ENCODE data around the gene CDK7.

Gene CDK7

DNA sequence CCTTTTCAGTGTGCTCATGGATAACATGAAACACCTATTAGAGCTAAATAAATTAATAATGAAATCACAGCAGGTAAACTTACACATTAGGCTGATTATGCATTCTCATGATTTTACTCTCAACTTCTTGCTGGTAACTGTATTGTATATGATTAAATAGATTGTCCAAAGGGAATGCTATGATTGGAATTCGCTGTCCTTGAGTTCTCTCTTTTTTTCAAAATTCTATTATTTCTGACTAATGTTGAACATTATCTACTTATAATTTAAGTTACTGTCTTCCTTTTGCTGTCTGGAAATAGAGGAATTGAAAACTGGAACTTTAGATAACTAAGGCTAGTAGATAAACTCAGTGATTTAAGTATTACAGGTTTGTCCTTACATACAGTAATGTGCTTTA, 32.2 kb upstream of the CDK7 start:
- no peak overlapping the region for H3K4me2 ChIP-seq (ENCODE audit: low read length)
- H3K4me1 ChIP-seq = no peaks in the 10 kb centered on the region
- no peaks in the 10 kb centered on the region for H3K27me3 ChIP-seq (ENCODE audit: control insufficient read depth, insufficient read depth, low read length)
- H2AFZ ChIP-seq = no peak overlapping the region
- no peak overlapping the region for H3K27ac ChIP-seq
- TF ChIP-seq, protein P1, sequence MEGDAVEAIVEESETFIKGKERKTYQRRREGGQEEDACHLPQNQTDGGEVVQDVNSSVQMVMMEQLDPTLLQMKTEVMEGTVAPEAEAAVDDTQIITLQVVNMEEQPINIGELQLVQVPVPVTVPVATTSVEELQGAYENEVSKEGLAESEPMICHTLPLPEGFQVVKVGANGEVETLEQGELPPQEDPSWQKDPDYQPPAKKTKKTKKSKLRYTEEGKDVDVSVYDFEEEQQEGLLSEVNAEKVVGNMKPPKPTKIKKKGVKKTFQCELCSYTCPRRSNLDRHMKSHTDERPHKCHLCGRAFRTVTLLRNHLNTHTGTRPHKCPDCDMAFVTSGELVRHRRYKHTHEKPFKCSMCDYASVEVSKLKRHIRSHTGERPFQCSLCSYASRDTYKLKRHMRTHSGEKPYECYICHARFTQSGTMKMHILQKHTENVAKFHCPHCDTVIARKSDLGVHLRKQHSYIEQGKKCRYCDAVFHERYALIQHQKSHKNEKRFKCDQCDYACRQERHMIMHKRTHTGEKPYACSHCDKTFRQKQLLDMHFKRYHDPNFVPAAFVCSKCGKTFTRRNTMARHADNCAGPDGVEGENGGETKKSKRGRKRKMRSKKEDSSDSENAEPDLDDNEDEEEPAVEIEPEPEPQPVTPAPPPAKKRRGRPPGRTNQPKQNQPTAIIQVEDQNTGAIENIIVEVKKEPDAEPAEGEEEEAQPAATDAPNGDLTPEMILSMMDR (IDR thresholded peaks at IDR 0.05) = no peak
- no peaks in the 10 kb centered on the region for H3K36me3 ChIP-seq (ENCODE audit: control insufficient read depth, insufficient read depth, low read length)
- no peak overlapping the region for H3K9ac ChIP-seq
- H3K9me3 ChIP-seq (ENCODE audit: control insufficient read depth, low read length) = no peaks in the 10 kb centered on the region
- H3K4me3 ChIP-seq (ENCODE audit: low read depth, low read length) = no peak overlapping the region
- no peaks in the 10 kb centered on the region for H3K79me2 ChIP-seq

DNA sequence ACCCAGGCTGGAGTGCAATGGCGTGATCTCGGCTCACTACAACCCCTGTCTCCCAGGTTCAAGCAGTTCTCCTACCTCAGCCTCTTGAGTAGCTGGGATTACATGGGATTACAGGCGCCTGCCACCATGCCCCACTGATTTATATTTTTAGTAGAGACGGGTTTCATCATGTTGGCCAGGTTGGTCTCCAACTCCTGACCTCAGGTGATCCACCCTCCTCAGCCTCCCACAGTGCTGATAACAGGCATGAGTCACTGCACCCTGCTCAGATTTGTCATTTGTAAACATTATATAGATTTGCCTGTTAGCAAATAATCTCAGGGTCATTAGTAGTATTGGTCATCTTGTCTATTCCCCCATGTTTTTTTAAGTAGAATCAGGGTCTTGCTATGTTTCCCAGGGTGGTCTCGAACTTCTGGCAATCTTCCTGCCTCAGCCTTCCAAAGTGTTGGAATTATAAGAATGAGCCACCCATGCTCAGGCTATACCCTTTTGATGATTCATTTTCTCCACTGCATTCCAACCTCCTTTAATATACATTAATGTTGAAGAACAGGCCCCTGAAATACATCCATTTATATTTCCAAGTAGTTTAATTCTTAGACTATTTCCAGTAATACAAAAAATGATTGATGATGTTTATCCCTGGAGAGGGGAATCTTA, 28.0 kb upstream of the CDK7 start:
- H3K79me2 ChIP-seq = no peaks in the 10 kb centered on the region
- no peak overlapping the region for H3K27ac ChIP-seq
- no peaks in the 10 kb centered on the region for H3K9me3 ChIP-seq (ENCODE audit: control insufficient read depth, low read length)
- no peak overlapping the region for H3K4me2 ChIP-seq (ENCODE audit: low read length)
- H2AFZ ChIP-seq = no peak overlapping the region
- no peaks in the 10 kb centered on the region for H3K36me3 ChIP-seq (ENCODE audit: control insufficient read depth, insufficient read depth, low read length)
- H3K4me1 ChIP-seq = no peaks in the 10 kb centered on the region
- no peak overlapping the region for H3K9ac ChIP-seq
- no peak overlapping the region for H3K4me3 ChIP-seq (ENCODE audit: low read depth, low read length)
- no peaks in the 10 kb centered on the region for H3K27me3 ChIP-seq (ENCODE audit: control insufficient read depth, insufficient read depth, low read length)
- TF ChIP-seq, protein P1 (IDR thresholded peaks at IDR 0.05) = no peak

DNA sequence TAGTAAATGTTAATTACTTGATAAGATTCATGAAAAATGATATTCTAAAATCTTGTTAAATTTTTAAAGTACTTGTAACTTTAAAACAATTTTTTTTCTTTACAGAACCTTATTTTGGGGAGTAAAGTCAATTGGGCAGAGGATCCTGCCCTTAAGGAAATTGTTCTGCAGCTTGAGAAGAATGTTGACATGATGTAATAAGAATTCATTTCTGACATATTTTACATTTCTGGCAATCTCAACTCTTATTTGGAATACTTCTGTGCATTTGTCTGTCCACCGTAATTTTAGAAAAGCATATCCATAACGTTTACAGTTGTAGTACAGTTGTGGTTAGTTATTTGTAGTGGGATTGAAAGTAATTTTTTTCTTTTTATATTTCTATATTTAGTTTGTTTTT, 25.1 kb upstream of the CDK7 start:
- H3K27ac ChIP-seq = no peak overlapping the region
- H3K79me2 ChIP-seq = no peaks in the 10 kb centered on the region
- no peak overlapping the region for H3K4me2 ChIP-seq (ENCODE audit: low read length)
- H3K4me1 ChIP-seq = no peaks in the 10 kb centered on the region
- no peak overlapping the region for H3K4me3 ChIP-seq (ENCODE audit: low read depth, low read length)
- H3K9ac ChIP-seq = no peak overlapping the region
- no peaks in the 10 kb centered on the region for H3K9me3 ChIP-seq (ENCODE audit: control insufficient read depth, low read length)
- H3K36me3 ChIP-seq (ENCODE audit: control insufficient read depth, insufficient read depth, low read length) = no peaks in the 10 kb centered on the region
- TF ChIP-seq, protein P1 (IDR thresholded peaks at IDR 0.05) = no peak
- no peaks in the 10 kb centered on the region for H3K27me3 ChIP-seq (ENCODE audit: control insufficient read depth, insufficient read depth, low read length)
- no peak overlapping the region for H2AFZ ChIP-seq

DNA sequence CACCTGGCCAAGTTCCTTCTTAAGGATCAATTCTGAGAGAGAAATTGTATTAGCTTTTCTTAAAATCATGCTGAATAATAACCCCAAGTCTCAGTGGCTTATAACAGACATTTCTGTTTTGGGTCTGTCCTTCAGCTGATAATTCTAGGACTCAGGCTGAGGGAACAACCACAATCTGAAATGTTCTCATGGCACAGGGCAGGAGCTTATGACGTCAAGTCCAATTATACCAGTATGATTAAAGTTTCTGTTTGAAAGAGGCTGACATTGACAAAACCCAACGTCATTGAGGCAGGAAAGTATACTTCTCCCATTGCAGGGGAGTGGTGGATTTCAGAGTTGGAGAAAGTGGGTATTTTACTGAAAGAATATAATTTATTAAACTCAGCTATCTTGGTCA, 23.5 kb upstream of the CDK7 start:
- Histone ChIP-seq H3K9ac (no peak overlapping the region), H3K9me3 (ENCODE audit: control insufficient read depth, low read length) (no peaks in the 10 kb centered on the region), H3K79me2 (no peaks in the 10 kb centered on the region), H3K36me3 (ENCODE audit: control insufficient read depth, insufficient read depth, low read length) (no peaks in the 10 kb centered on the region), H3K27me3 (ENCODE audit: control insufficient read depth, insufficient read depth, low read length) (no peaks in the 10 kb centered on the region), H2AFZ (no peak overlapping the region), H3K27ac (no peak overlapping the region), H3K4me3 (ENCODE audit: low read depth, low read length) (no peak overlapping the region), H3K4me1 (no peaks in the 10 kb centered on the region), H3K4me2 (ENCODE audit: low read length) (no peak overlapping the region)
- TF ChIP-seq, protein P1 (IDR thresholded peaks at IDR 0.05) = no peak

DNA sequence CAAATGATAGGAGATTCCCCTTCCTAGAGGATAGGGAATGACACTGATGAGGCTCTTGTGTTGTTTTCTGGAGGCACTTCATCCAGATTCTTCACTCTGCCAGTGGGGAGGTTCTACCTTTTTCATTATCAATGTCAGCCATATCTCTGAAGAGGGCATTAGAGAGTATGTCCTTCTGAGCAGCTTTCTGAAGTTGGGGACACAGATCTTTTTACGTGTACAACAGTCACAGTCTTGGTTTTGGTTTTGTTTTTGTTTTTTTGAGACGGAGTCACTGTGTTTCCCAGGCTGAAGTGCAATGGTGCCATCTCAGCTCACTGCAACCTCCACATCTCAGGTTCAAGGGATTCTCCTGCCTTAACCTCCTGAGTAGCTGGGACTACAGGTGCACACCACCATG, 22.7 kb upstream of the CDK7 start:
- TF ChIP-seq, protein P1 (IDR thresholded peaks at IDR 0.05) = no peak
- Histone ChIP-seq H3K36me3 (ENCODE audit: control insufficient read depth, insufficient read depth, low read length) (no peaks in the 10 kb centered on the region), H3K9ac (no peak overlapping the region), H3K4me3 (ENCODE audit: low read depth, low read length) (no peak overlapping the region), H3K27ac (no peak overlapping the region), H3K4me2 (ENCODE audit: low read length) (no peak overlapping the region), H3K79me2 (no peaks in the 10 kb centered on the region), H3K27me3 (ENCODE audit: control insufficient read depth, insufficient read depth, low read length) (no peaks in the 10 kb centered on the region), H3K9me3 (ENCODE audit: control insufficient read depth, low read length) (no peaks in the 10 kb centered on the region), H3K4me1 (no peaks in the 10 kb centered on the region), H2AFZ (no peak overlapping the region)

Measured in parathyroid adenoma (tissue), 2 donors.